Measurements from ENCODE around the gene RSL1D1. TPM values are rescaled to one million over a fixed set of nuclear protein-coding genes. Genes with fewer than 3 reads are reported as not detected.
A peak's percentile ranks its signal among the peaks of the same experiment; 100 is the strongest.

The RSL1D1 gene
- total RNA-seq, 2 donors from 2014 or later, result 148 to 162 TPM

DNA sequence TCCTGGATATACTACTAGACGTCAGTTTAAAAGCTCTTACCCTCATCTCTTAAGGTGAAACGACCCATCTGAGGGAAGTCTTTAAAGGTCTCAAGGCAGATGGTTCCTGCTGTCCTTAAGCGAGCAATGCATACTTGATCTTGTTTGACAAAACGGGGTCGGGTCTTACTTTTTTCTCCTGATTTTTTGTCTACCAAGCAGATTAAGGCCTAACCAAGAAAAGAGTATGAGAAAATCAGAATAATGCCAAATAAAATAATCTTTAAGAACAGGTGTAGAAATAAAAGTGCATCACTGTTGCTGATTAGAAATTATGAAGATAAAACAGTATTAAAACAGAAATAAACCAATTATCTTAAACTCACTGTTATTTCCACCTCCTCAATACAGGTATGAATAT is 24.4 kb upstream of the RSL1D1 start:
- Mint-ChIP-seq H3K4me3 (no peak overlapping the region), H3K36me3 (ENCODE audit: low read depth) (peaks cover 57% of the 10 kb centered on the region), H3K4me1 (peaks cover 14% of the 10 kb centered on the region), H3K27ac (no peak overlapping the region), H3K9me3 (no peaks in the 10 kb centered on the region), H3K27me3 (ENCODE audit: insufficient read depth) (peaks cover 67% of the 10 kb centered on the region)
- TF ChIP-seq, protein P1, sequence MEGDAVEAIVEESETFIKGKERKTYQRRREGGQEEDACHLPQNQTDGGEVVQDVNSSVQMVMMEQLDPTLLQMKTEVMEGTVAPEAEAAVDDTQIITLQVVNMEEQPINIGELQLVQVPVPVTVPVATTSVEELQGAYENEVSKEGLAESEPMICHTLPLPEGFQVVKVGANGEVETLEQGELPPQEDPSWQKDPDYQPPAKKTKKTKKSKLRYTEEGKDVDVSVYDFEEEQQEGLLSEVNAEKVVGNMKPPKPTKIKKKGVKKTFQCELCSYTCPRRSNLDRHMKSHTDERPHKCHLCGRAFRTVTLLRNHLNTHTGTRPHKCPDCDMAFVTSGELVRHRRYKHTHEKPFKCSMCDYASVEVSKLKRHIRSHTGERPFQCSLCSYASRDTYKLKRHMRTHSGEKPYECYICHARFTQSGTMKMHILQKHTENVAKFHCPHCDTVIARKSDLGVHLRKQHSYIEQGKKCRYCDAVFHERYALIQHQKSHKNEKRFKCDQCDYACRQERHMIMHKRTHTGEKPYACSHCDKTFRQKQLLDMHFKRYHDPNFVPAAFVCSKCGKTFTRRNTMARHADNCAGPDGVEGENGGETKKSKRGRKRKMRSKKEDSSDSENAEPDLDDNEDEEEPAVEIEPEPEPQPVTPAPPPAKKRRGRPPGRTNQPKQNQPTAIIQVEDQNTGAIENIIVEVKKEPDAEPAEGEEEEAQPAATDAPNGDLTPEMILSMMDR (conservative IDR thresholded peaks at IDR 0.05), result no peak
- no peaks in the 10 kb centered on the region for H3K9me3 ChIP-seq (ENCODE audit: control insufficient read depth, low read length)
- H3K4me1 ChIP-seq (ENCODE audit: control insufficient read depth, insufficient read depth, low read length), result peaks cover 5% of the 10 kb centered on the region
- H3K9ac ChIP-seq (ENCODE audit: extremely low read depth, low read length, poor library complexity, severe bottlenecking), result no peak overlapping the region
- H3K27me3 ChIP-seq (ENCODE audit: control insufficient read depth, insufficient read depth, low read length, poor library complexity, severe bottlenecking), result peaks cover 36% of the 10 kb centered on the region
- DNase-seq, result no peak
- 89 to 97% methylated on average over 5 of the region's 5 CpGs for WGBS, 2 experiments (ENCODE audit: insufficient coverage in 1 of 2, insufficient read length in 1 of 2)
- no peak overlapping the region for H3K4me3 ChIP-seq (ENCODE audit: low read length)
- peaks cover 76% of the 10 kb centered on the region for H3K36me3 ChIP-seq (ENCODE audit: control insufficient read depth, insufficient read depth, low read length)
- H3K27ac ChIP-seq (ENCODE audit: low read depth, low read length), result no peak overlapping the region

DNA sequence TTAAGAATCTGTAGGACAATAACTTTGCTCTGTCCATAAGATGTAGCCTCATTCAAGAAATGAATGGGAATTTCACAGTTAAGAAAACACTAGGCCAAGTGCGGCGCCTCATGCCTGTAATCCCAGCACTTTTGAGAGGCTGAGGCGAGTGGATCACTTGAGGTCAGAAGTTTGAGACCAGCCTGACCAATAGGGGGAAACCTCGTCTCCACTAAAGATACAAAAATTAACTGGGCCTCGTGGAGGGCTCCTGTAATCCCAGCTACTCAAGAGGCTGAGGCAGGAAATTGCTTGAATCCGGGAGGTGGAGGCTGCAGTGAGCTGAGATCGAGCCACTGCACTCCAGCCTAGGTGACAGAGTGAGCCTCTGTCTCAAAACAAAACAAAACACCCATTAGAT is 19.9 kb upstream of the RSL1D1 start:
- Mint-ChIP-seq H3K27me3 (ENCODE audit: insufficient read depth) (peaks cover 41% of the 10 kb centered on the region), H3K36me3 (ENCODE audit: low read depth) (peaks cover 45% of the 10 kb centered on the region), H3K4me1 (peaks cover 13% of the 10 kb centered on the region), H3K4me3 (no peak overlapping the region), H3K9me3 (no peaks in the 10 kb centered on the region), H3K27ac (no peak overlapping the region)
- DNase-seq, result peak; percentile 79
- Histone ChIP-seq H3K27ac (ENCODE audit: low read depth, low read length) (no peak overlapping the region), H3K4me1 (ENCODE audit: control insufficient read depth, insufficient read depth, low read length) (peaks cover under 1% of the 10 kb centered on the region), H3K4me3 (ENCODE audit: low read length) (no peak overlapping the region), H3K9ac (ENCODE audit: extremely low read depth, low read length, poor library complexity, severe bottlenecking) (no peak overlapping the region), H3K36me3 (ENCODE audit: control insufficient read depth, insufficient read depth, low read length) (peaks cover 71% of the 10 kb centered on the region), H3K9me3 (ENCODE audit: control insufficient read depth, low read length) (no peaks in the 10 kb centered on the region), H3K27me3 (ENCODE audit: control insufficient read depth, insufficient read depth, low read length, poor library complexity, severe bottlenecking) (peaks cover 23% of the 10 kb centered on the region)
- WGBS, 2 experiments (ENCODE audit: insufficient coverage in 1 of 2, insufficient read length in 1 of 2), result 62 to 64% methylated on average over 5 to 7 of the region's 7 CpGs
- TF ChIP-seq, protein P1 (conservative IDR thresholded peaks at IDR 0.05), result peak; percentile 57

DNA sequence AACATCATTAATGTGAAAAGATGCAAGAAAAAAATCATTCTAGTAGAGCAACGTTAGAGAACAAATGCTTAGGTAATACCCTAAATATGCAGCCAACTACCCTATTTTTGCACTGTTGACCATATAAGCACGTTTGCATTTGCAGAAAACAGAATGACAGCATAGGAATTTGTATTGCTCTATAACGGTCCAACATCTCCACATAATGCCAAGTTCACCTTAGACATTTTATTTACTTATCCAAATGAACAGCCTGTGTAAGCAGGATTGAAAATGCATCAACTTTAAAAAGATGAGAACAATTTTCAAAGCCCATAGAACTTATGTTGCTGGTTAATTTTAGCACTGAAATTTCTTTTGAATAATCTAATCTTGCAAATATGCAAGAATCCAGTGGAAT is 19.1 kb upstream of the RSL1D1 start:
- 94 to 100% methylated on average over 2 to 3 of the region's 3 CpGs for WGBS, 2 experiments (ENCODE audit: insufficient coverage in 1 of 2, insufficient read length in 1 of 2)
- Mint-ChIP-seq H3K4me1 (peaks cover 10% of the 10 kb centered on the region), H3K36me3 (ENCODE audit: low read depth) (peaks cover 38% of the 10 kb centered on the region), H3K27ac (no peak overlapping the region), H3K9me3 (no peaks in the 10 kb centered on the region), H3K27me3 (ENCODE audit: insufficient read depth) (peaks cover 37% of the 10 kb centered on the region), H3K4me3 (no peak overlapping the region)
- TF ChIP-seq, protein P1 (conservative IDR thresholded peaks at IDR 0.05), result no peak
- peaks cover 66% of the 10 kb centered on the region for H3K36me3 ChIP-seq (ENCODE audit: control insufficient read depth, insufficient read depth, low read length)
- H3K27ac ChIP-seq (ENCODE audit: low read depth, low read length), result no peak overlapping the region
- no peak overlapping the region for H3K4me3 ChIP-seq (ENCODE audit: low read length)
- peaks cover 19% of the 10 kb centered on the region for H3K27me3 ChIP-seq (ENCODE audit: control insufficient read depth, insufficient read depth, low read length, poor library complexity, severe bottlenecking)
- no peaks in the 10 kb centered on the region for H3K9me3 ChIP-seq (ENCODE audit: control insufficient read depth, low read length)
- H3K4me1 ChIP-seq (ENCODE audit: control insufficient read depth, insufficient read depth, low read length), result no peaks in the 10 kb centered on the region
- no peak for DNase-seq
- no peak overlapping the region for H3K9ac ChIP-seq (ENCODE audit: extremely low read depth, low read length, poor library complexity, severe bottlenecking)

All from endodermal cell (in vitro differentiated cells).